HepG2 (cell line): ENCODE measurements around the gene ZBTB20. TPM values are rescaled to one million over a fixed set of nuclear protein-coding genes. Genes with fewer than 3 reads are reported as not detected.

Experiments used
- ATAC-seq: fragments of 200-7000 bp; cut with Tn5 transposase; 3 replicates; pipeline ENCODE4 v1.9.1; 2020; ENCODE audit warnings: mild to moderate bottlenecking, moderate library complexity
- BruUV-seq: library from RNA; stranded (reverse); fragments of 400-500 nt; replicated peaks from 2 replicates; lab custom pipeline; 2021; lab: Mats Ljungman, UMichigan
- CTCF ChIA-PET: fragments of 300-600 bp; formaldehyde crosslinking; extraction: SDS; loops from one replicate; lab custom pipeline; 2021; ENCODE audit warnings: low total read pairs, inconsistent platforms, low intra/inter-chr PET ratio; lab: Yijun Ruan, JAX
- POLR2A ChIA-PET: fragments of 350-600 bp; sonication (Branson Sonifier 250); formaldehyde crosslinking; loops from one replicate; lab custom pipeline; 2020; ENCODE audit warnings: antibody characterized with exemption, inconsistent platforms; lab: Yijun Ruan, JAX
- DNase-seq: peaks from one replicate; pipeline ENCODE4 v3.0.0-alpha.2; 2015; ENCODE audit warnings: low spot score
- FAIRE-seq: peaks from 3 replicates; lab custom pipeline; 2011; peaks lifted over from hg19 to GRCh38; lab: Jason Lieb, UNC
- H2AFZ ChIP-seq: one replicate; pipeline ENCODE4 v1.6.1; 2011; ENCODE audit warnings: low read length, inconsistent platforms
- H3K27ac ChIP-seq: fragments of 300-600 bp; 3 replicates; pipeline ENCODE4 v1.8.0; 2011; ENCODE audit warnings: mixed run types, mild to moderate bottlenecking, mixed read lengths, low read length, inconsistent platforms; ENCODE audit not compliant: insufficient read depth; ENCODE audit errors: extremely low read length
- H3K27me3 ChIP-seq, 2 experiments: fragments of 200-600 bp in 1 of 2; 2 replicates in 1 of 2; 3 replicates in 1 of 2; pipeline versions ENCODE4 v1.6.0 to v1.8.0; 2011; ENCODE audit warnings: low read length in 2 of 2, mild to moderate bottlenecking in 2 of 2, moderate library complexity in 2 of 2, inconsistent platforms in 1 of 2; ENCODE audit not compliant: insufficient read depth in 2 of 2, control insufficient read depth in 1 of 2
- H3K36me3 ChIP-seq, 2 experiments: fragments of 200-600 bp in 1 of 2; replicated peaks in 1 of 2; 2 replicates in 1 of 2; 3 replicates in 1 of 2; pipeline versions ENCODE4 v1.5.1 to v1.8.0; 2011; ENCODE audit warnings: low read length in 2 of 2, inconsistent platforms in 1 of 2; ENCODE audit not compliant: insufficient read depth in 2 of 2, control insufficient read depth in 1 of 2
- H3K4me1 ChIP-seq: 2 replicates; pipeline ENCODE4 v1.5.1; 2012; ENCODE audit warnings: low read length, inconsistent platforms; ENCODE audit not compliant: insufficient read depth
- H3K4me2 ChIP-seq: 2 replicates; pipeline ENCODE4 v1.6.0; 2011; ENCODE audit warnings: low read depth, low read length, inconsistent platforms
- H3K4me3 ChIP-seq, 3 experiments: fragments of 200-600 bp in 1 of 3; sonication (generic), shearing (Covaris generic) in 1 of 3; replicated peaks in 1 of 3; 2 replicates each; pipeline ENCODE4 v1.5.1; 2011 to 2016; ENCODE audit warnings: low read length in 3 of 3, inconsistent platforms in 2 of 3, low read depth in 2 of 3, mild to moderate bottlenecking in 2 of 3, control low read depth in 1 of 3, mixed read lengths in 1 of 3; ENCODE audit not compliant: insufficient read depth in 1 of 3
- H3K79me2 ChIP-seq: one replicate; pipeline ENCODE4 v1.6.1; 2011; ENCODE audit warnings: low read length, inconsistent platforms; ENCODE audit not compliant: insufficient read depth
- H3K9ac ChIP-seq: 2 replicates; pipeline ENCODE4 v1.6.0; 2011; ENCODE audit warnings: mild to moderate bottlenecking, low read depth, low read length, inconsistent platforms; ENCODE audit not compliant: insufficient read depth
- H3K9me3 ChIP-seq: 2 replicates; pipeline ENCODE4 v1.5.1; 2012; ENCODE audit warnings: mild to moderate bottlenecking, low read length
- H4K20me1 ChIP-seq: 2 replicates; pipeline ENCODE4 v1.6.0; 2011; ENCODE audit warnings: inconsistent platforms, mild to moderate bottlenecking, low read length, moderate library complexity; ENCODE audit not compliant: insufficient read depth
- ETV5 ChIP-seq: IDR thresholded peaks from 2 replicates; pipeline ENCODE4 v1.6.1; 2018; ENCODE audit warnings: missing biosample characterization, missing genetic modification reagents, inconsistent platforms, borderline replicate concordance
- HDAC6 ChIP-seq: fragments of 200-600 bp; sonication (generic); IDR thresholded peaks from 2 replicates; pipeline ENCODE4 v1.7.0; 2017; ENCODE audit warnings: mild to moderate bottlenecking, antibody characterized with exemption, low read length, low read depth
- JARID2 ChIP-seq: sonication (generic); formaldehyde crosslinking; IDR thresholded peaks from 2 replicates; pipeline ENCODE4 v1.8.1; 2023; ENCODE audit warnings: missing genetic modification reagents, inconsistent platforms; ENCODE audit not compliant: insufficient replicate concordance
- NFKB2 ChIP-seq: sonication (generic); formaldehyde crosslinking; IDR thresholded peaks from 2 replicates; pipeline ENCODE4 v1.4.0; 2020; ENCODE audit warnings: missing genetic modification reagents, borderline replicate concordance
- NR2F2 ChIP-seq: IDR thresholded peaks from 2 replicates; pipeline ENCODE4 v1.6.1; 2012; ENCODE audit warnings: low read depth, inconsistent platforms, borderline replicate concordance
- SCMH1 ChIP-seq: sonication (generic); formaldehyde crosslinking; IDR thresholded peaks from 2 replicates; pipeline ENCODE4 v1.9.0; 2021; ENCODE audit warnings: missing genetic modification reagents, mild to moderate bottlenecking, borderline replicate concordance
- SUZ12 ChIP-seq: fragments of 150-350 bp; IDR thresholded peaks from 2 replicates; pipeline ENCODE4 v1.6.1; 2014; ENCODE audit warnings: low read depth, low read length
- TBX2 ChIP-seq: sonication (generic); formaldehyde crosslinking; IDR thresholded peaks from 2 replicates; pipeline ENCODE4 v1.5.0; 2020; ENCODE audit warnings: missing genetic modification reagents, mild to moderate bottlenecking, borderline replicate concordance
- ZNF225 ChIP-seq: sonication (generic); formaldehyde crosslinking; IDR thresholded peaks from 2 replicates; pipeline ENCODE4 v1.4.0; 2020; ENCODE audit warnings: mild to moderate bottlenecking, missing genetic modification reagents
- ZNF24 ChIP-seq: fragments of 450-650 bp; IDR thresholded peaks from 2 replicates; pipeline ENCODE4 v1.6.1; 2017; ENCODE audit warnings: antibody characterized with exemption, mild to moderate bottlenecking
- ZNF430 ChIP-seq: sonication (generic); formaldehyde crosslinking; IDR thresholded peaks from 2 replicates; pipeline ENCODE4 v1.9.0; 2021; ENCODE audit warnings: mild to moderate bottlenecking, missing genetic modification reagents
- ZNF501 ChIP-seq: sonication (generic); formaldehyde crosslinking; IDR thresholded peaks from 2 replicates; pipeline ENCODE4 v1.5.1; 2020; ENCODE audit warnings: mild to moderate bottlenecking, moderate library complexity, missing genetic modification reagents
- ZNF574 ChIP-seq: sonication (generic); formaldehyde crosslinking; IDR thresholded peaks from 2 replicates; pipeline ENCODE4 v1.4.0; 2020; ENCODE audit warnings: missing genetic modification reagents
- ZNF720 ChIP-seq: sonication (generic); formaldehyde crosslinking; IDR thresholded peaks from 2 replicates; pipeline ENCODE4 v1.4.0; 2020; ENCODE audit warnings: missing genetic modification reagents
- ZNF839 ChIP-seq: sonication (generic); formaldehyde crosslinking; IDR thresholded peaks from 2 replicates; pipeline ENCODE4 v1.4.0; 2020; ENCODE audit warnings: missing genetic modification reagents, mild to moderate bottlenecking, borderline replicate concordance
- WGBS: methylation state at CpG from one replicate; pipeline ENCODE4 v1.1.6; 2017; ENCODE audit warnings: low lambda C conversion rate; 5-methylcytosine and 5-hydroxymethylcytosine counted together
- in situ Hi-C: cut with HindIII; loops from 2 replicates; pipeline ENCODE4 v1.10.0; 2017; ENCODE audit warnings: low pct_unique_long_range_greater_than_20kb; ENCODE audit not compliant: extremely low pct_ligation_motif_present
- intact Hi-C: fragments of 100-400 bp; cut with micrococcal nuclease; formaldehyde crosslinking; loops from one replicate; pipeline ENCODE4 v1.10.0; 2022; ENCODE audit not compliant: unreplicated experiment
- polyA plus RNA-seq, 8 experiments: library from polyadenylated mRNA; depleted of rRNA in 3 of 8; stranded (reverse) in 7 of 8; unstranded in 1 of 8; fragments of >200 nt; fragmentation: Illumina TruSeq in 4 of 8; extraction: Trizol in 4 of 8; gene quantifications; 2 replicates each; pipeline versions ENCODE4 v1.2.1 to v1.2.3, GENCODE V29; 2011 to 2016; ENCODE audit warnings: low read depth in 4 of 8, missing spikeins in 1 of 8, mixed read lengths in 1 of 8; ENCODE audit not compliant: insufficient read depth in 1 of 8
- total RNA-seq, 5 experiments: library from RNA; depleted of rRNA; stranded (reverse); fragments of >200 nt; fragmentation: Illumina TruSeq; extraction: Trizol; gene quantifications; 2 replicates each; pipeline ENCODE4 v1.2.3, GENCODE V29; 2016; ENCODE audit warnings: low read depth in 1 of 5

Gene ZBTB20
- total and polyA plus RNA-seq, 2 of the 13 experiments (the other 11 are each of a cell fraction or from before 2014, with no cell fraction given): 1.9 to 8.8 TPM

- intact Hi-C loops: loop anchor here (10.0 kb wide), 1 partner anchor 1316 kb away; no protein-coding TSS in a partner anchor
- Histone ChIP-seq H3K27me3 (no peaks in the 10 kb centered on the region), H3K9me3 (no peaks in the 10 kb centered on the region), H3K79me2 (no peaks in the 10 kb centered on the region), H2AFZ (no peak overlapping the region), H3K9ac (no peak overlapping the region), H4K20me1 (no peaks in the 10 kb centered on the region), H3K4me2 (no peak overlapping the region), H3K4me3 (no peak overlapping the region), H3K4me1 (no peaks in the 10 kb centered on the region), H3K36me3 (peaks cover 4 to 31% of the 10 kb centered on the region in 2 experiments; a peak in 4 of 5 replicates), H3K27ac (no peak overlapping the region)
- in situ Hi-C loops: no loop called here
- WGBS: 97% methylated on average over 5 of the region's 5 CpGs
- no peak for FAIRE-seq
- ChIA-PET CTCF (no interaction called here), POLR2A (no interaction called here)
- DNase-seq: no peak
- BruUV-seq: no TSS peak
- no peak for ATAC-seq
- TF ChIP-seq HDAC6 (no peak), ZNF574 (CRISPR knock-in tag) (no peak), ZNF24 (no peak), ZNF225 (no peak), ETV5 (CRISPR knock-in tag) (no peak), ZNF501 (no peak), NFKB2 (no peak), ZNF839 (CRISPR knock-in tag) (no peak), TBX2 (no peak), ZNF720 (CRISPR knock-in tag) (no peak), NR2F2 (no peak), ZNF430 (no peak), JARID2 (CRISPR knock-in tag) (no peak), SCMH1 (no peak), SUZ12 (no peak)
Measured at GRCh38 chr3:114378760-114379159, 768.3 kb downstream of the ZBTB20 start.
